Stimulated activated memory B cell treated with anti-CD40 and anti-IgM and Interleukin-4, amounts not matched to agents 10 μg/mL and 1 μg/mL and 100 μg/mL, for 72 hours (primary cell): Measurements from ENCODE around the gene DNAH10.

ENCODE experiments used
- ATAC-seq: fragments of 150-1000 bp; cut with Tn5 transposase; 2 replicates; pipeline ENCODE4 v1.10.0; 2021
- H3K27ac Mint-ChIP-seq: one replicate; pipeline ENCODE4 v1.8.0; 2022; ENCODE audit warnings: mild to moderate bottlenecking, mixed read lengths
- H3K27me3 Mint-ChIP-seq: one replicate; pipeline ENCODE4 v1.8.0; 2022; ENCODE audit warnings: mixed read lengths
- H3K36me3 Mint-ChIP-seq: one replicate; pipeline ENCODE4 v1.8.0; 2022; ENCODE audit warnings: mixed read lengths
- H3K4me1 Mint-ChIP-seq: one replicate; pipeline ENCODE4 v1.8.0; 2022; ENCODE audit warnings: mixed read lengths
- H3K4me3 Mint-ChIP-seq: one replicate; pipeline ENCODE4 v1.8.0; 2022; ENCODE audit warnings: mild to moderate bottlenecking, moderate library complexity, mixed read lengths
- H3K9me3 Mint-ChIP-seq: one replicate; pipeline ENCODE4 v1.8.0; 2022; ENCODE audit warnings: mixed read lengths

DNAH10 gene

DNA sequence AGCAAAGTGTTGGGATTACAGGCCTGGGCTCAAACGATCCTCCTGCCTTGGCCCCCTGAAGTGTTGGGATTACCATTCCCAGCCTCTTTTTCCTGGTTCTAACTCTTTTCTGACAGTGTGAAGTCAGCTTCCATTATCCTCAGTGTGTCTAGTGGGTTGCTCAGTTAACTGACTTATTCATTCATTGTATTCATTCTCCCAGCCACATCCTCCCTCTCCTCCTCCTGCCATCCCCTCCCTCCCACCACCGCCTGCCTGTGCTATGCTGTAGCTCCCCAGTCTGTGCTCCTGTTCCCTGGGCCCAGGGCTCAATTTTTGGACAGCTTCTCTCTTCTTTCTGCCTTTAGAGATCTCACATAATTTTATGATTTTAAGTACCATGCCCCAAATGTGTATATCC, 30.5 kb upstream of the DNAH10 start:
- peak overlapping the region; percentile 42 for H3K27ac Mint-ChIP-seq
- no peaks in the 10 kb centered on the region for H3K27me3 Mint-ChIP-seq
- ATAC-seq = no peak
- peaks cover 89% of the 10 kb centered on the region for H3K36me3 Mint-ChIP-seq
- H3K4me1 Mint-ChIP-seq = peaks cover 5% of the 10 kb centered on the region
- H3K4me3 Mint-ChIP-seq = no peak overlapping the region
- H3K9me3 Mint-ChIP-seq = no peaks in the 10 kb centered on the region

DNA sequence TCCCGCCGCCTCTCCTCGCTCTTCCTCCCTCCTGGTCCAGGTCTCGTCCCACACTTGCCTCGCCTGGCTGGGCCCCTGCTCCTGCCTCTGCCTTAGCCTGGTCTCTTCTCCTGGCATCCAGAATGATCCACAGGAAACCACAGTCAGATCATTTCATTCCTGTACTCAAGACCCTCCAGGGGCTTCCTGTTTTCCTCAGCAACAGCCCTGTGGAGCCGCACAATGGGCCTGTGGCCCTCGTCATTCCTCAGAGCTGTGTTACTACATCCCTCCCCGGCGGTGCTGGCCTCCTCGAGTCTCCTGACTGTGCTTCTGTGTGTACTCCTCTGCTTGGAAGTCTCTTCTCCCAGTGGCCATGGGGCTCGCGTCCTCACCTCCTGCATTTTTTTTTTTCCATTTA, 29.9 kb upstream of the DNAH10 start:
- Mint-ChIP-seq H3K27me3 (no peaks in the 10 kb centered on the region), H3K4me1 (peaks cover 11% of the 10 kb centered on the region), H3K27ac (peak overlapping the region; percentile 42), H3K4me3 (no peak overlapping the region), H3K9me3 (no peaks in the 10 kb centered on the region), H3K36me3 (peaks cover 89% of the 10 kb centered on the region)
- no peak for ATAC-seq

DNA sequence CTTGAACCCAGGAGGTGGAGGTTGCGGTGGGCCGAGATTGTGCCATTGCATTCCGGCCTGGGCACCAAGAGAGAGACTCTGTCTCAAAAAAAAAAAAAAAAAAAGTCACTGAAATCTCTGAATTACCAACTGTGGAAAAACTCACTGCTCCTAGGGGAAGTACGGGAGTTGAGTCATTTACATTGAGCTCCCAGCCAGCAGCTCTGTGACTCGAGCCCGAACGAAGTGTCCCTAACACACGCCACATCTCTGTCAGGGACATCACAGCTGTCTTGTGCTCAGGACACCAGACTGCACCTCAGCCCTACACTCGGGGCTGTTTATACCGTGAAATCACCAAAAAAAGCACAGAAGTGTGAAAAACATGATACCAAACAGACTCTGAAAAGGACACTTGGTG, 28.9 kb upstream of the DNAH10 start:
- Mint-ChIP-seq H3K36me3 (peaks cover 85% of the 10 kb centered on the region), H3K9me3 (no peaks in the 10 kb centered on the region), H3K27ac (peak overlapping the region; percentile 22), H3K4me1 (peaks cover 20% of the 10 kb centered on the region), H3K4me3 (no peak overlapping the region), H3K27me3 (no peaks in the 10 kb centered on the region)
- ATAC-seq = no peak

DNA sequence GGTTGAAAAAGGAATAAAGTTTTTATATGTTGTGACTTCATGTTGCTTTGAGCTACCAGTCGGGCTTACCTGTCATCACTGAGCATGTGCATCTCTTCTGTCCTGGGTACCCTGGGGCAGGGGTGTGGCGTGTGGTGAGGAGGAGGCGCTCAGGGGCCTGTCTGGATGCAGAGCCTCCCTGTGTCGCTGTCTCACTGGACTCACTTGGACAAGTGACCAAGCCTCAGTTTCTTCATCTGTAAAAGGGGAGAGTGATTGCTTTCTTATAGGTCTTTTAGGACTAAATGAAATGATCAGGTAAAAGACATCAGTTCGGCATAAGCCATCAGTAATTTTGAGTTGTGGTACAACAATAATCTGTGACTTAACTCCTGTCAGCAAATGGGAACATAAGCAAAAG, 27.8 kb upstream of the DNAH10 start:
- peak overlapping the region; percentile 67 for H3K27ac Mint-ChIP-seq
- ATAC-seq = no peak
- H3K27me3 Mint-ChIP-seq = no peaks in the 10 kb centered on the region
- no peak overlapping the region for H3K4me3 Mint-ChIP-seq
- H3K4me1 Mint-ChIP-seq = peaks cover 20% of the 10 kb centered on the region
- H3K9me3 Mint-ChIP-seq = no peaks in the 10 kb centered on the region
- peaks cover 84% of the 10 kb centered on the region for H3K36me3 Mint-ChIP-seq

- H3K27ac Mint-ChIP-seq = peak overlapping the region; percentile 72
- no peaks in the 10 kb centered on the region for H3K27me3 Mint-ChIP-seq
- peak overlapping the region; percentile 13 for H3K4me3 Mint-ChIP-seq
- H3K4me1 Mint-ChIP-seq = peaks cover 26% of the 10 kb centered on the region
- H3K36me3 Mint-ChIP-seq = peaks cover 82% of the 10 kb centered on the region
- ATAC-seq = peak; percentile 64
- no peaks in the 10 kb centered on the region for H3K9me3 Mint-ChIP-seq
These were observed 20.0 kb upstream of the DNAH10 start for GRCh38 chr12:123741937-123742572.

DNA sequence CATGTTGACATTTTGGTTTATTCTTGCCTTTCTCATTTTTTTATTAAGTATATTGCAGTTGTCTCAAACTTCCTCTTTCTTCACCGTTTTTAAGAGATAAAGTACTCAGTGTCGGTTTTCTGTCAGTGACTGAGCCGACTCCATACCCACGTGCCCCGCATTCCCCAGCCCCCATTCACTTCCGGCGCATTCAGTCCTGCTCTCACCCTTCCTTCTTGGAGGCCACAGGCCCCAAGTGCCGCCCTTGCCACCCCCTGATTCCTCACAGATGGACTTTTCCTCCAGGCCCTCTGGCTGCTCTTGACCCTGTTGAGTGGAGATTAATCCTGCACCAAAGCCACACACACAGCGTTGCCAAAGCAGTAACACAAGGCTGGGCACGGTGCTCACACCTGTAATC, 19.1 kb upstream of the DNAH10 start:
- no peaks in the 10 kb centered on the region for H3K9me3 Mint-ChIP-seq
- H3K4me1 Mint-ChIP-seq = peaks cover 17% of the 10 kb centered on the region
- H3K27me3 Mint-ChIP-seq = no peaks in the 10 kb centered on the region
- no peak for ATAC-seq
- peaks cover 84% of the 10 kb centered on the region for H3K36me3 Mint-ChIP-seq
- peak overlapping the region; percentile 72 for H3K27ac Mint-ChIP-seq
- H3K4me3 Mint-ChIP-seq = no peak overlapping the region

DNA sequence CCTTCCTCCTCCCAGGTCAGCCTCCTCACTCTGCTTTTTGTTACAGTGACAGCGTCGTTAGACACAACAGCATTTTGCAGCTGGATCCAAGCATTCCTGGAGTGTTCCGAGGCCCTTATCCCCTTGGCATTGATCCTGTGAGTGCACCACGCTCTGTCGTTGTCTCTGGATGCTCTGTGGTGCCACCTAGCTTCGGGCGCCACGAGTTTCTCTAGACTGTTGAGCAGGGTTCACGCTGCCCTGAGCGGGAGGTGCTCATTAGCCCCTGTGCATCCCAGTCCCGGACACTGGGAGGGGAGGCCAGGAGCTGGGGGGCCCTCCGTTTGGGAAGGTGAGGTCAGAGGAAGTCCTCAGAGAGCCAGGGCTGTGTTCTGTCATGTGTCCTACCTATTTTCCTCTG, 17.3 kb upstream of the DNAH10 start:
- no peaks in the 10 kb centered on the region for H3K27me3 Mint-ChIP-seq
- H3K36me3 Mint-ChIP-seq = peaks cover 85% of the 10 kb centered on the region
- H3K27ac Mint-ChIP-seq = no peak overlapping the region
- H3K4me1 Mint-ChIP-seq = peaks cover 16% of the 10 kb centered on the region
- no peak overlapping the region for H3K4me3 Mint-ChIP-seq
- H3K9me3 Mint-ChIP-seq = no peaks in the 10 kb centered on the region
- no peak for ATAC-seq

- Mint-ChIP-seq H3K36me3 (peaks cover 73% of the 10 kb centered on the region), H3K4me3 (no peak overlapping the region), H3K4me1 (peaks cover 9% of the 10 kb centered on the region), H3K9me3 (no peaks in the 10 kb centered on the region), H3K27me3 (no peaks in the 10 kb centered on the region), H3K27ac (no peak overlapping the region)
- ATAC-seq = no peak
These were observed 14.8 kb upstream of the DNAH10 start for GRCh38 chr12:123747309-123747708.

- no peak overlapping the region for H3K27ac Mint-ChIP-seq
- no peaks in the 10 kb centered on the region for H3K27me3 Mint-ChIP-seq
- peaks cover 3% of the 10 kb centered on the region for H3K4me1 Mint-ChIP-seq
- H3K36me3 Mint-ChIP-seq = peaks cover 73% of the 10 kb centered on the region
- H3K9me3 Mint-ChIP-seq = no peaks in the 10 kb centered on the region
- ATAC-seq = no peak
- H3K4me3 Mint-ChIP-seq = no peak overlapping the region
These were observed 13.9 kb upstream of the DNAH10 start for GRCh38 chr12:123748161-123748560.

- Mint-ChIP-seq H3K27me3 (no peaks in the 10 kb centered on the region), H3K4me1 (no peaks in the 10 kb centered on the region), H3K36me3 (peaks cover 73% of the 10 kb centered on the region), H3K4me3 (no peak overlapping the region), H3K9me3 (no peaks in the 10 kb centered on the region), H3K27ac (no peak overlapping the region)
- no peak for ATAC-seq
These were observed 13.4 kb upstream of the DNAH10 start for GRCh38 chr12:123748661-123749060.

GRCh38 chr12:123749355-123749754, 12.7 kb upstream of the DNAH10 start:
- no peak overlapping the region for H3K27ac Mint-ChIP-seq
- H3K36me3 Mint-ChIP-seq = peaks cover 72% of the 10 kb centered on the region
- H3K9me3 Mint-ChIP-seq = no peaks in the 10 kb centered on the region
- no peaks in the 10 kb centered on the region for H3K4me1 Mint-ChIP-seq
- no peaks in the 10 kb centered on the region for H3K27me3 Mint-ChIP-seq
- ATAC-seq = no peak
- H3K4me3 Mint-ChIP-seq = no peak overlapping the region

DNA sequence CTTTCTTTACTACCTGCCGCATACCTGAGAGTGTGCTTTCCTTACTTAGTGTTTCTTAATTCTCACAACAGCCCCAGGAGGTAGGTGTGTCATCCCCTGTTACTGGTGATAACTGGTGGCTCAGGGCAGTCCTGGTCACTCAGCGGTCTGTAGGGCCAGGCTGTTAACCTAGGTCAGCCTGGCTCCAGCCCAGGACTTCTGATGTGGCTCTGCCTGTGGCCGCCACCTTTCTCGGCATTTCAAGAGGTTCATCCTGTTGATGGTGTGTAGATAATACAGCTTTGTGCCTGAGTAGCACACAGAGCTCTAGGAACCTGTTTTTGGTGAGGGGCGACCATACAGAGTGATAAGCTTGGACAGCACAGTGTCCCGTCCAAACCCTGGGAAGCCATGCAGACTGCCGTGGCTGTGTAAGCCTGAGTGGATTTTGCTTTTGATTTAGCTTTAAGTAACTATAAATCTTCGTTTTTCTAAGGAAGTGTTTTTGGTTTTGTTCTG, 11.9 kb upstream of the DNAH10 start:
- Mint-ChIP-seq H3K27me3 (no peaks in the 10 kb centered on the region), H3K4me1 (no peaks in the 10 kb centered on the region), H3K27ac (no peak overlapping the region), H3K9me3 (no peaks in the 10 kb centered on the region), H3K4me3 (no peak overlapping the region), H3K36me3 (peaks cover 67% of the 10 kb centered on the region)
- no peak for ATAC-seq

DNA sequence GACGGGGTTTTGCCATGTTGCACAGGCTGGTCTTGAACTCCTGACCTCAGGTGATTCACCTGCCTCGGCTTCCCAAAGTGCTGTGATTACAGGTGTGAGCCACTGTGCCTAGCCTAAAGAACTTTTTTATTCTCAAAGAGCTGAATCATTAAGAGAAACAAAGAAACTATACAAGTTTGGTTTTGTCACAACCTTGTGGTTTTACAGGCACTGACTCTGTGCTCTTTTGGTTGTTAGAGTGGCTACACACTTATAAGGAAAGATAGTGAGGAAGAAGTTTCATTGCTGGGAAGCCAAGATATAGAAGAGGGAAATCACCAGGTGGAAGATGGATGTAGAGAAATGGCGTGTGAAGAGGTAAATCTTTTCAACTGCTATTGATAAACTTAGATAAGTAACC, 10.1 kb upstream of the DNAH10 start:
- ATAC-seq = no peak
- no peaks in the 10 kb centered on the region for H3K27me3 Mint-ChIP-seq
- H3K4me3 Mint-ChIP-seq = no peak overlapping the region

DNA sequence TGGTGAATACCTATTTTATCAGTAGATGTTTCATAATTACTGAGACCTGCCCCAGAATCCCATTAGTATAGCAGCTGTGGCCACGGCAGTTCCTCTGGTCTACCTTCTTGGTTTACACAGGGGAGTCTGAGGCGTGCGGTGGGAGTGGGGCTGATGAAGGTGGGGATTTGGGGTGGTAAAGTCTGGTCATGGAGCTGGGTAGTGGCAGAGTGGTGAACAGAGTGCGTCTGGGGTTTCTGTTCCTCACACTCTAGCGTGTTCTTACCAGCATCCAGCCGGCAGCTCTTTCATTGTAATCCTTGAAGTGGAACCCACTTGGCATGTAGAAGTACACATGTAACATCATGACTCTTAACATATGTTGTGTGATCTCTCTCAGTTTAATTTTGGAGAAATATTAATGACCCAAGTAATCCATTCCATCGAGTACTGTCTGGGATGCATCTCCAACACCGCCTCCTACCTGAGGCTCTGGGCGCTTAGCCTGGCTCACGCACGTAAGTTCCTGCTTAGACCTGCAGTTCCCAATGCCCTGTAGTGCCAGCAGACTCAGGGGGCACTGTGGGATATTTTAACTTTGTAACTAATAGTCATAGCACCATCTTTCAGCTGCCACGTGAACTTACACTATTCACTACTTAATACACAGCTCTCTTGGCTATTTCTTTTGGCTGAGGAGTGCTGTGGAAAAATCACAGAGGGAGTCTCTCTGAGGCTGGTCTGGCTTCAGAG, 7.9 kb upstream of the DNAH10 start:
- no peak overlapping the region for H3K4me3 Mint-ChIP-seq
- H3K9me3 Mint-ChIP-seq = no peaks in the 10 kb centered on the region
- H3K36me3 Mint-ChIP-seq = peaks cover 48% of the 10 kb centered on the region
- H3K27me3 Mint-ChIP-seq = no peaks in the 10 kb centered on the region
- no peak for ATAC-seq
- H3K27ac Mint-ChIP-seq = no peak overlapping the region
- no peaks in the 10 kb centered on the region for H3K4me1 Mint-ChIP-seq

More for the DNA sequence above, 10.1 kb upstream of the DNAH10 start:
- Mint-ChIP-seq H3K36me3 (peaks cover 55% of the 10 kb centered on the region), H3K4me1 (no peaks in the 10 kb centered on the region), H3K9me3 (no peaks in the 10 kb centered on the region), H3K27ac (no peak overlapping the region)

GRCh38 chr12:123757561-123757960, 4.5 kb upstream of the DNAH10 start:
- no peaks in the 10 kb centered on the region for H3K9me3 Mint-ChIP-seq
- no peak overlapping the region for H3K4me3 Mint-ChIP-seq
- no peak for ATAC-seq
- peaks cover 29% of the 10 kb centered on the region for H3K36me3 Mint-ChIP-seq
- peaks cover 2% of the 10 kb centered on the region for H3K4me1 Mint-ChIP-seq
- no peak overlapping the region for H3K27ac Mint-ChIP-seq
- H3K27me3 Mint-ChIP-seq = no peaks in the 10 kb centered on the region
